ENCODE results near the gene CLDN11. TPM values are rescaled to one million over a fixed set of nuclear protein-coding genes. Genes with fewer than 3 reads are reported as not detected.
A peak's percentile ranks its signal among the peaks of the same experiment; 100 is the strongest.

The CLDN11 gene
- total RNA-seq, 6 experiments from 2014 or later, result 3.3 to 77.5 (median 66.7) TPM

DNA sequence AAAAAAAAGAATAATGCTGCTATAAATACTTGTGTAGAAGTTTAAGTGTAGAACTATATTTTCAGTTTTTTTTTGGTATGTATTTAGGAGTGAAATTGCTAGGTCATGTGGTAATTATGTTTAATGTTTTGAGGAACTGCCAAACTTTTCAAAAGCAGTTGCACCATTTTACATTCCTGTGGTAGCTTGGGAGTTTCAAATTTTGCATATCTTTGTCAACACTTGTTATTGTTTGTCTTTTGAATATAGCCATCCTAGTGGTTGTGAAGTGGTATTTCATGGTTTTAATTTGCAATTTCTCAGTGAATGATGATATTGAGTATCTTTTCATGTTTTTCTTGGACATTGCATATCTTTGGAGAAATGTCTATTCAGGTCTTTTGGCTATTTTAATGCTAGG is 30.7 kb upstream of the CLDN11 start:
- DNase-seq, result peak; percentile 24
- H3K4me3 Mint-ChIP-seq, result no peak overlapping the region
- H3K4me1 Mint-ChIP-seq (ENCODE audit: low read depth), result peaks cover 16% of the 10 kb centered on the region
- TF ChIP-seq, protein P1, sequence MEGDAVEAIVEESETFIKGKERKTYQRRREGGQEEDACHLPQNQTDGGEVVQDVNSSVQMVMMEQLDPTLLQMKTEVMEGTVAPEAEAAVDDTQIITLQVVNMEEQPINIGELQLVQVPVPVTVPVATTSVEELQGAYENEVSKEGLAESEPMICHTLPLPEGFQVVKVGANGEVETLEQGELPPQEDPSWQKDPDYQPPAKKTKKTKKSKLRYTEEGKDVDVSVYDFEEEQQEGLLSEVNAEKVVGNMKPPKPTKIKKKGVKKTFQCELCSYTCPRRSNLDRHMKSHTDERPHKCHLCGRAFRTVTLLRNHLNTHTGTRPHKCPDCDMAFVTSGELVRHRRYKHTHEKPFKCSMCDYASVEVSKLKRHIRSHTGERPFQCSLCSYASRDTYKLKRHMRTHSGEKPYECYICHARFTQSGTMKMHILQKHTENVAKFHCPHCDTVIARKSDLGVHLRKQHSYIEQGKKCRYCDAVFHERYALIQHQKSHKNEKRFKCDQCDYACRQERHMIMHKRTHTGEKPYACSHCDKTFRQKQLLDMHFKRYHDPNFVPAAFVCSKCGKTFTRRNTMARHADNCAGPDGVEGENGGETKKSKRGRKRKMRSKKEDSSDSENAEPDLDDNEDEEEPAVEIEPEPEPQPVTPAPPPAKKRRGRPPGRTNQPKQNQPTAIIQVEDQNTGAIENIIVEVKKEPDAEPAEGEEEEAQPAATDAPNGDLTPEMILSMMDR (IDR thresholded peaks at IDR 0.05), result peak; percentile 45
- no peaks in the 10 kb centered on the region for H3K27me3 Mint-ChIP-seq (ENCODE audit: insufficient read depth)
- H3K27ac Mint-ChIP-seq, result no peak overlapping the region
- H3K9me3 Mint-ChIP-seq, result no peaks in the 10 kb centered on the region
- H3K36me3 Mint-ChIP-seq (ENCODE audit: low read depth), result peaks cover 31% of the 10 kb centered on the region

DNA sequence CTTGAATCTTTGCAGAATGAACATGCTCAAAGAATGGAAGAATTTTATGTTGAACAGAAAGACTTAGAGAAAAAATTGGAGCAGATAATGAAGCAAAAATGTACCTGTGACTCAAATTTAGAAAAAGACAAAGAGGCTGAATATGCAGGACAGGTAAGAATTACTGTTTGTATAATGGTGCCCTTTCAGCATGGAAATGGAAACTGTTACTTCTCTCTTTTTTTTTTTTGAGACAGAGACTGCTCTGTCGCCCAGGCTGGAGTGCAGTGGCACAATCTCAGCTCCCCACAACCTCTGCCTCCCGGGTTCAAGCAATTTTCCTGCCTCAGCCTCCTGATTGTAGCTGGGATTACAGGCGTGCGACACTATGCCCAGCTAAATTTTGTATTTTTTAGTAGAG is 27.6 kb upstream of the CLDN11 start:
- no peak for DNase-seq
- H3K27me3 Mint-ChIP-seq (ENCODE audit: insufficient read depth), result no peaks in the 10 kb centered on the region
- TF ChIP-seq, protein P1 (IDR thresholded peaks at IDR 0.05), result no peak
- no peak overlapping the region; the same call in 1 of the 2 replicates for H3K27ac Mint-ChIP-seq
- H3K4me1 Mint-ChIP-seq (ENCODE audit: low read depth), result 0 out of 2 replicates have a peak, but pooled peaks cover 6% of the 10 kb centered on the region
- no peak overlapping the region for H3K4me3 Mint-ChIP-seq
- no peaks in the 10 kb centered on the region for H3K9me3 Mint-ChIP-seq
- peaks cover 26% of the 10 kb centered on the region for H3K36me3 Mint-ChIP-seq (ENCODE audit: low read depth)

- H3K4me1 Mint-ChIP-seq (ENCODE audit: low read depth), result no peaks in the 10 kb centered on the region
- no peaks in the 10 kb centered on the region for H3K27me3 Mint-ChIP-seq (ENCODE audit: insufficient read depth)
- H3K4me3 Mint-ChIP-seq, result no peak overlapping the region
- TF ChIP-seq, protein P1 (IDR thresholded peaks at IDR 0.05), result no peak
- H3K36me3 Mint-ChIP-seq (ENCODE audit: low read depth), result no peaks in the 10 kb centered on the region
- H3K9me3 Mint-ChIP-seq, result no peaks in the 10 kb centered on the region
- no peak overlapping the region for H3K27ac Mint-ChIP-seq
- no peak for DNase-seq
These were observed 21.0 kb upstream of the CLDN11 start for GRCh38 chr3:170397685-170398084.

DNA sequence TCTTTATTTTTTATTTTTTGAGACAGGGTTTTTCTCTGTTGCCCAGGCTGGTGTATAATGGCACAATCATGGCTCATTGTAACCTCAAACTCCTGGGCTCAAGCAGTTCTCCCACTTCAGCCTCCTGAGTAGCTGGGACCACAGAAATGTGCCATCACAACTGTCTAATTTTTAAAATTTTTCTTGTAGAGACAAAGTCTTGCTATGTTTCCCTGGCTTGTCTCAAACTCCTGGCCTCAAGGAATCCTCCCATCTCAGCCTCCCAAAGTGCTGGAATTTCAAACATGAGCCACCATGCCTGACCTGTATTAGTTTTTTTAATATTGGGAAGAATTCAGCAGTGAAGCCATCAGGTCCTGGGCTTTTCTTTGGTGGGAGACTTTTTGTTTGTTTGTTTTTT is 13.6 kb upstream of the CLDN11 start:
- Mint-ChIP-seq H3K4me1 (ENCODE audit: low read depth) (peaks cover 12% of the 10 kb centered on the region), H3K9me3 (no peaks in the 10 kb centered on the region), H3K27me3 (ENCODE audit: insufficient read depth) (no peaks in the 10 kb centered on the region), H3K36me3 (ENCODE audit: low read depth) (no peaks in the 10 kb centered on the region), H3K27ac (no peak overlapping the region), H3K4me3 (no peak overlapping the region)
- no peak for DNase-seq
- TF ChIP-seq, protein P1 (IDR thresholded peaks at IDR 0.05), result no peak

DNA sequence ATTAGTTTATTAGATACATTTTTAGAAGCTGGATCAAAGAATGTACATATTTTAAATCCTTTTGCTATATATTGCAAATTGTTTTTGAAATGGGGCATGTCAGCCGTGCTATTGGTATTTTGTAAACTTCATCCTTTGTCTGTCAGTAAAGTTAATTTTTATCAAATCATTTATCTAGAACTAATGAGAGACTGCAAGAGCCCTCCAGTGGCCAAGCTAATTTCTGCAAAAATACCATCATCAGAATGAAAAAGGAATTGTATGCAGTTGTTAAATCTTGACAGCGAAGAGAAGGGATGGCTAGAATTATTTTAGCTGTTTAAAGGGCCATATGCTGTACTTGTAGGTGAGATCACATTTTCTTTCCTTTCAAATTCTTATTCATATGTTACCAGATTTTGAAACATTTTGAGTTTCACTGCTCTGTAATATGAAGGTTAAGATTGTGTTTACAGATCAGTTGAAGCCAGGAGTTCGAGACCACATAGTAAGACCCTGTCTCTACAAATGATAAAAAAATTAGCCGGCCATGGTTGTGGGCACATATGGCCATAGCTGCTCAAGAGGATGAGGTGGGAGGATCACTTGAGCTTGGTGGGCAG is 8.1 kb upstream of the CLDN11 start:
- TF ChIP-seq, protein P1 (IDR thresholded peaks at IDR 0.05), result peak; percentile 78
- Mint-ChIP-seq H3K4me3 (no peak overlapping the region), H3K9me3 (no peaks in the 10 kb centered on the region), H3K27me3 (ENCODE audit: insufficient read depth) (no peaks in the 10 kb centered on the region), H3K27ac (no peak overlapping the region; the same call in 1 of the 2 replicates), H3K36me3 (ENCODE audit: low read depth) (no peaks in the 10 kb centered on the region), H3K4me1 (ENCODE audit: low read depth) (peaks cover 35% of the 10 kb centered on the region)
- no peak for DNase-seq
